HepG2 (cell line): Measurements from ENCODE around the gene PKP3.

ENCODE experiments used
- ATM ChIP-seq: fragments of 450-650 bp; IDR thresholded peaks from 2 replicates; pipeline ENCODE4 v1.7.1; 2017; ENCODE audit warnings: mild to moderate bottlenecking, borderline replicate concordance
- DPF2 ChIP-seq: sonication (generic); formaldehyde crosslinking; IDR thresholded peaks from 2 replicates; pipeline ENCODE4 v1.4.0; 2020; ENCODE audit warnings: mild to moderate bottlenecking, low read depth, missing genetic modification reagents, borderline replicate concordance
- EEA1 ChIP-seq: sonication (generic); formaldehyde crosslinking; IDR thresholded peaks from 2 replicates; pipeline ENCODE4 v1.5.1; 2020; ENCODE audit warnings: mild to moderate bottlenecking, missing genetic modification reagents, borderline replicate concordance
- RAD21 ChIP-seq: fragments of 450-650 bp; formaldehyde crosslinking; IDR thresholded peaks from 2 replicates; pipeline ENCODE4 v1.5.0; 2020; ENCODE audit warnings: mild to moderate bottlenecking
- TOE1 ChIP-seq: sonication (generic); formaldehyde crosslinking; IDR thresholded peaks from 2 replicates; pipeline ENCODE4 v1.4.0; 2020; ENCODE audit warnings: mild to moderate bottlenecking, missing genetic modification reagents
- U2AF1 ChIP-seq: fragments of 200-400 bp; formaldehyde crosslinking; optimal IDR thresholded peaks from 2 replicates; pipeline ENCODE3; 2017; ENCODE audit warnings: mild to moderate bottlenecking, low read depth, low read length
- ZNF33B ChIP-seq: sonication (generic); formaldehyde crosslinking; IDR thresholded peaks from 2 replicates; pipeline ENCODE4 v1.5.1; 2020; ENCODE audit warnings: mild to moderate bottlenecking, missing genetic modification reagents
- TF ChIP-seq, protein P1 (sequence below): IDR thresholded peaks from 2 replicates; pipeline ENCODE4 v1.6.1; 2016; ENCODE audit warnings: low read depth, missing genetic modification reagents, missing compliant biosample characterization
- TF ChIP-seq, protein P2 (sequence below): sonication (generic); formaldehyde crosslinking; IDR thresholded peaks from 2 replicates; pipeline ENCODE4 v1.4.0; 2020; ENCODE audit warnings: missing genetic modification reagents

DNA sequence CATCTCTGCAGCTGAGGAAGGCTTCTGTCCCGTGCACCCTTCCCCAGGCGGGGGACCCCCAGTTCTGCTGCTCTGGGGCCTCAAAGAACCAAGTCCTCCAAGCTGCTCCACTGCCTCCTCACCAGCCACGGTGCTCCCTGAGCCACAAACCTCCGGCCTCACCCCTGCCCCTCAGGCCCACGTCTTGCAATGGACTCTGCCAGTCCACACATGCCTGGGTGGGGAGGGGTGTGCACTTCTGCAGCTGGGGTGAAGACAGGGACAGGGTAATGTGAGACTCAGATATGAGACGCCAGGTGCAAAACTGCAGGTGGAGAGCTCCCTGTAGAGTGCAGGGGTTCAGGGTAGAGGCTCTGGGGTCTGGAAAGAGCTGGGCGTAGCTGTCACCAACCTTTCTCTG lies 52.9 kb downstream of the PKP3 start:
- no peak for TF ChIP-seq DPF2 (CRISPR knock-in tag)
- TF ChIP-seq EEA1: no peak
- no peak for TF ChIP-seq U2AF1
- no peak for TF ChIP-seq TOE1 (CRISPR knock-in tag)
- TF ChIP-seq ZNF33B (CRISPR knock-in tag): no peak
- TF ChIP-seq, protein P1, sequence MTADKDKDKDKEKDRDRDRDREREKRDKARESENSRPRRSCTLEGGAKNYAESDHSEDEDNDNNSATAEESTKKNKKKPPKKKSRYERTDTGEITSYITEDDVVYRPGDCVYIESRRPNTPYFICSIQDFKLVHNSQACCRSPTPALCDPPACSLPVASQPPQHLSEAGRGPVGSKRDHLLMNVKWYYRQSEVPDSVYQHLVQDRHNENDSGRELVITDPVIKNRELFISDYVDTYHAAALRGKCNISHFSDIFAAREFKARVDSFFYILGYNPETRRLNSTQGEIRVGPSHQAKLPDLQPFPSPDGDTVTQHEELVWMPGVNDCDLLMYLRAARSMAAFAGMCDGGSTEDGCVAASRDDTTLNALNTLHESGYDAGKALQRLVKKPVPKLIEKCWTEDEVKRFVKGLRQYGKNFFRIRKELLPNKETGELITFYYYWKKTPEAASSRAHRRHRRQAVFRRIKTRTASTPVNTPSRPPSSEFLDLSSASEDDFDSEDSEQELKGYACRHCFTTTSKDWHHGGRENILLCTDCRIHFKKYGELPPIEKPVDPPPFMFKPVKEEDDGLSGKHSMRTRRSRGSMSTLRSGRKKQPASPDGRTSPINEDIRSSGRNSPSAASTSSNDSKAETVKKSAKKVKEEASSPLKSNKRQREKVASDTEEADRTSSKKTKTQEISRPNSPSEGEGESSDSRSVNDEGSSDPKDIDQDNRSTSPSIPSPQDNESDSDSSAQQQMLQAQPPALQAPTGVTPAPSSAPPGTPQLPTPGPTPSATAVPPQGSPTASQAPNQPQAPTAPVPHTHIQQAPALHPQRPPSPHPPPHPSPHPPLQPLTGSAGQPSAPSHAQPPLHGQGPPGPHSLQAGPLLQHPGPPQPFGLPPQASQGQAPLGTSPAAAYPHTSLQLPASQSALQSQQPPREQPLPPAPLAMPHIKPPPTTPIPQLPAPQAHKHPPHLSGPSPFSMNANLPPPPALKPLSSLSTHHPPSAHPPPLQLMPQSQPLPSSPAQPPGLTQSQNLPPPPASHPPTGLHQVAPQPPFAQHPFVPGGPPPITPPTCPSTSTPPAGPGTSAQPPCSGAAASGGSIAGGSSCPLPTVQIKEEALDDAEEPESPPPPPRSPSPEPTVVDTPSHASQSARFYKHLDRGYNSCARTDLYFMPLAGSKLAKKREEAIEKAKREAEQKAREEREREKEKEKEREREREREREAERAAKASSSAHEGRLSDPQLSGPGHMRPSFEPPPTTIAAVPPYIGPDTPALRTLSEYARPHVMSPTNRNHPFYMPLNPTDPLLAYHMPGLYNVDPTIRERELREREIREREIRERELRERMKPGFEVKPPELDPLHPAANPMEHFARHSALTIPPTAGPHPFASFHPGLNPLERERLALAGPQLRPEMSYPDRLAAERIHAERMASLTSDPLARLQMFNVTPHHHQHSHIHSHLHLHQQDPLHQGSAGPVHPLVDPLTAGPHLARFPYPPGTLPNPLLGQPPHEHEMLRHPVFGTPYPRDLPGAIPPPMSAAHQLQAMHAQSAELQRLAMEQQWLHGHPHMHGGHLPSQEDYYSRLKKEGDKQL (CRISPR knock-in tag): no peak
- no peak for TF ChIP-seq RAD21 (CRISPR knock-in tag)
- TF ChIP-seq ATM: no peak
- TF ChIP-seq, protein P2, sequence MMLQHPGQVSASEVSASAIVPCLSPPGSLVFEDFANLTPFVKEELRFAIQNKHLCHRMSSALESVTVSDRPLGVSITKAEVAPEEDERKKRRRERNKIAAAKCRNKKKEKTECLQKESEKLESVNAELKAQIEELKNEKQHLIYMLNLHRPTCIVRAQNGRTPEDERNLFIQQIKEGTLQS (CRISPR knock-in tag): no peak
